Stimulated activated CD4-positive, alpha-beta T cell treated with anti-CD3 and anti-CD28 coated beads, TNF-alpha, amount 100 ng/mL, for 1 hour (primary cell): ENCODE data around the gene SQSTM1.

Source experiments
- DNase-seq, 3 donors: peaks; one replicate each; pipeline ENCODE4 v3.0.0-alpha.2; 2020; ENCODE audit warnings: low read depth in 3 of 3, low spot score in 1 of 3

Gene SQSTM1

DNA sequence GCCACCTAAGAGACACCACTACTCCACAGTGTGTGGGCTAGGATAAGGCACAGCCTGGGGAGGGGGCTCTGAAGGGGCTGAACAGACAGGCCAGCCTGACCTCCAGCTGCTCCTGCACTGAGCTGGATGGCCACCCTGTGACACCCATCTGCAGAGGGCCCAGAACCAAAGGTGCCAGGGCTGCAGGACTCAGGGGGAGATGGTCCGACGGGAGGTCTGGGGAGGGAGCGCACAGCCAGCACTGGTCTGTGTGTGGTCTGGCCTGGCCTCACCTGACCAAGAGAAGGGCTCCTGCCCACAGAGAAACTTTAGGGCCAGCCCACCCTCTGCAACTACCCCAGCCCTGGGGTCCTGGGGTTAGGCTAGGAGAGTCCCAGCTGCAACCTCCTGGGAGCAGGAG, 26.1 kb upstream of the SQSTM1 start:
- no peak for DNase-seq

DNA sequence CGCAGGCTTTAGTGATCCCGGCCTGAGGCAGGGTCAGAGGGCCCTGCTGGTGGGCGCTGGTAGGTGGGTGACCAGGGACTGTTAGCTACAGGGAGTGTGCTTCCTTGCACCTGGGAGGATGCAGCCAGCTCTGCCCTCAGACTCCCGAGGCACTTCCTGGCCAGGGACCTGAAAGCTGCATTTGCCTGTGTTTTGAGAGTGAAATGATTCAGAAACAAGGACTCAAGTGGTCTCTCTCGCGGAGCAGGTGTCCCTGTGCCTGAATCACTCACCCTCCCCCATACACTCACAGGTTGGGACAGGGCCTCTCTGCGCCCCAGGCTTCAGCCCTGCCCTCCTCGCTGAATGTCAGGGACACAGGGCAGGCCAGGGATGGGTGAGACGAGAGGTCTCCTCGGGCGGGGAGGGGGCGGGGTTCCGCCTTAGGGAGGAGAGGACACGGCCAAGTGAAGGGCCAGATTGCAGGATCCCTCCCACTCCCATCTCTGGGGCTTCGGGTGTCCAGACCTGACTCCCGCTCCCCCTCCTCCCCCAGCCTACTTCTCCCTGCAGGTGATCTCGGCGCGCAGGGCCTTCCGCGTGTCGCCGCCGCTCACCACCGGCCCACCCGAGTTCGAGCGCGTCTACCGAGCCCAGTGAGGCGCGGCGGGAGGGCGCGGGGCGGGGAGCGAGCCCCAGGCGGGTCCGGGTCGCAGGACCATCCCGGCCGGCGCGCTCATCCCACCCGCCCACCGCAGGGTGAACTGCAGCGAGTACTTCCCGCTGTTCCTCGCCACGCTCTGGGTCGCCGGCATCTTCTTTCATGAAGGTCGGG, 25.4 kb upstream of the SQSTM1 start:
- DNase-seq = no peak

DNA sequence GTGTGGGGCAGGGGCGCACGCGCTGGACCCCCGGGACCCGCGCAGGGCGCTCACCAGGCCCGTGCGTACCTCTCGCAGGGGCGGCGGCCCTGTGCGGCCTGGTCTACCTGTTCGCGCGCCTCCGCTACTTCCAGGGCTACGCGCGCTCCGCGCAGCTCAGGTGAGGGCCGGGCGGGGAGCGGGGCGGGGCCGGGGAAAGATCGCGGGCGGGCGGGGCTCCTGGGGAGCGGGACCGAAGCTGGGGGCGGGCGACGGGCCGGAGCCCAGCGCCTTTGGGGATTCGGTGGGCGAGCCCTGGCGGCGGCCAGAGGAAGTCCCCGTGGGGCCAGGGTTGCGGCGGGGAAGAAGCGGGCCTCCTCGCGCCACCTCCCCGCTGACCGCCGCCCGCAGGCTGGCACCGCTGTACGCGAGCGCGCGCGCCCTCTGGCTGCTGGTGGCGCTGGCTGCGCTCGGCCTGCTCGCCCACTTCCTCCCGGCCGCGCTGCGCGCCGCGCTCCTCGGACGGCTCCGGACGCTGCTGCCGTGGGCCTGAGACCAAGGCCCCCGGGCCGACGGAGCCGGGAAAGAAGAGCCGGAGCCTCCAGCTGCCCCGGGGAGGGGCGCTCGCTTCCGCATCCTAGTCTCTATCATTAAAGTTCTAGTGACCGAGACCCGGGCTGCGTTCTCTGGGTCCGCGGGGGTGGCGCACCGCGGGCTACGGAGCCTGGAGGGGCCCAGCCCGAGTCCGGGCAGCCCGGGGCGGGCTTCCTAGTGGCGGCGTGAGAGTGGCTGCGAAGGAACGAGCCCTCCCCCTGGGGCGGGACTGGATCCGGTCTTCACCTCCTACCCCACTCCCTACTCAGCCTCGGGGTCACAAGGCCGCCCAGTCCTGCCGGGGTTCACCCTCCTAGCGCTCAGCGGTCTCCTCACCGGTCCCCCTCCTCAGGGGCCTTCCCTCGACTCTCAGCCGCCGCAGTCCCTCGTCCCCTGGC, 24.6 kb upstream of the SQSTM1 start:
- DNase-seq = peak; percentile 31 to 51 (median 36)

DNA sequence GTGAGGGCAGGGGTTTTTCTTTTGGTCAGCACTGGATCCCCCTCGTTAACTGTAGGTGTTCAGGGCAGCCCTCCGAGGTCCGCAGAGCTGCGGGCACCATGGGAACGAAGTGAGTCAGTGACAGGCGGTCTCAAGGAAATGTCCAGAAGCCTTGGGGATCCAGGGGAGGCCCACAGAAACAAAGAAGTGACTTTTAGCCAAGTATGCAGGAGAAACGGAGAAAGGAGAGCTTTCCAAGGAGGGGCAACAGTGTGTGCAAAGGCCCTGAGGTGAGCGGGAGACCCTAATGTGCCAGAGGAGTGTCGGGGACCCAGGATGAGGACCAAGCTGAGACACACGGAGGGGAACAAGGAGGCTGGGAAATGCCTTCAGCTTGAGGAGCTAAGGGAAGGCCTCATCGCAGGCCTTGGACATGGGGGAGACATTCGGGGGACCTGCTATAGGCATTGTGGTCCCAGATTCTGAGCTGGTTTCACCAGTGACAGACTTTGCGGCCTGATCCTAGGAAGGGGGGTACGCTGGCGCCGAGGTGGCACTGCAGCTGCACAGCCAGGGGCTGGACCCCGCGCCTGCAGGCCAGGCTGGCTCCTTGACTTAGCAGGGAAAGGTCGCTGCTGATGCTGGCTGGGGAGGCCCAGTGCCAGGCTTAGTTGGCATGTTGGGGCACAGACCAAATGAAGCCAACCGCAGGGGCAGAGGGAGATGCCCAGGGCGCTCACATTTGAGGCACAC, 23.7 kb upstream of the SQSTM1 start:
- DNase-seq = no peak

DNA sequence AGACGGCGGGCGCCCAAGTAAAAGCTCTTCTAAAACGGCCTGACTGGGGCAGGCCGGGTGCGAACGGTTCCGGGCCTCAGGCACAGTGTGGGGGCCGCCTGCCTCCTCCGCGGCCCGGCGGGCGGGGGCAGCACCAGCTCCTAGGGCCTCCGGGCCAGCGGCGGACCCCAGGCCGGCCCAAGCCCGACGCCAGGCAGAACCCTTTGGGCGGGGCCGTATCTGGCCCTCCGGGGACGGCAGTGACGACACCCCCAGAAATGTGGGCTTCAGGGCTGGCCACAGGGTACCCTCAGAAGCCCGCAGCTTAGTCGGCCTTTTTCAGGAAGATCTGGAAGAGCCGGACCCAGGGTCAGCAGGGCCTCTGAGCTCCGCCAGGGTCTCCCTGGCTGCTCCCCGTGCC, 23.0 kb upstream of the SQSTM1 start:
- DNase-seq = no peak

DNA sequence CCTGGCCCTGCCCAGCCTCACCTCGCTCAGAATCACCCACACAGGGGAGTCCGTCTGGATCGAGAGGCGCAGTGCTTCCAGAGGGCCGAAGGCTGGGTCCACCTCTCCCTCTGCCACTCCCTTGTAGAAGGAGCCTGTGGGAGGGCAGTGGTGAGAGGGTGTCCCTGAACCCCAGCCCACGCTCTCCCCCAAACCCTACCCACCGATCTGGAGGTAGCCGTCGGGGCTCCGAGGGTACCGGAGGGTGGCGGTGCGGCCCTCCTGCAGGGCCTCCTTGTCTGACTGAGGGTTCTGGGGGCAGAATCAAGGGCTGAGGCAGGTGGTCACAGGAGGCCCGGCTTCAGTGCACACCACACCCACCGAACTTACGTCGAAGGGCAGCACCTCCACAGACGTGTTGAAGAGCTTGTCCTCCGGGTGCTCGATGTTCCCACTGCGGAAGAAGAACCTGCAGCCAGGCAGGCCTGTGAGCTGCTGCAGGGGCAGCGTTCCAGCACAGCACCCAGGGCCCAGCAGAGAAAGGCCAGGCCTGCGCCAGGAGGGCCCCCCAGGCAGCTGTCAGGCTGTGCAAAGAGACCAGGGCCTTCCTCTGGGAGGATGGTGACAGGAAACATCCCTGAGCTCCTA, 22.4 kb upstream of the SQSTM1 start:
- DNase-seq = no peak

DNA sequence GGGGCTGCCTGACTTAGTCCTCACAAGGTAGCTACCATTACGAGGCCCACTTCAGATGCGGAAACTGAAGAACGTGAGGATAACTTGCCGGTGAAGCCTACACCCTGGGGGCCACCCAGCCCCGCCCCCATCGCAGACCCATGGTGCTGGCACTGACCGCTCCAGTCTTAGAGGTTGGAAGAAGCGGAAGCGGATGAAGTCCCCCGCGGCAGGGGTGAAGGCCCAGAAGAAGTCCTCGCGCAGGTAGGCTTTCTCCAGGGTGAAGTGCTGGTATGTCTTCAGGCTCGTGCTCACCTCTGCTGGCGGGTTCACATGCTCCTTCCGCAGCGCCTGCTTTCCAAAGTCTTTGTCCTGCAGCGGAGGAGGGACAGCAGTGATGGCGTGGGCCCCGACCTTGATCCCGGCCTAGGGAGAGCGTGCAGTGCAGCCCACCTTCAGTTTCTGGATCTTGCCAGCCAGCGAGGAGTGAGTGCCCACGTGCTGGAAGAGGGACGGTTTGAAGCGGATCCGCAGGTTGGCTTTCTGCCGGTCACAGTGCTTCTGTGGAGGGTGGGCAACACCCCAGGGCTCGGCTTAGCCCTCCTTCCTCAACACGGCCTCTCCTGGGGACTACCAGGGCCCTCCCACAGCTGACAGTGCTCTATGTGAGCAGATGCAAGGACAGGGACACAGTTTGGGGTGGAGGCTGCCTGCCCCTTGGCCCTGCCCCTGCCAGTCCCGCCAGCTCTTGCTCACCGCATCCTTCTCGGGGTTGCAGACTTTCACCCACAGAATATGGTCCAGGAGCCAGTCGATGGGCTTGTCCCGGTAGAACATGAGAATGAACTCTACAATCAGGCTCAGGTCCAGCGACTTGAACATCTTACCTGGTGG, 21.7 kb upstream of the SQSTM1 start:
- DNase-seq = no peak

DNA sequence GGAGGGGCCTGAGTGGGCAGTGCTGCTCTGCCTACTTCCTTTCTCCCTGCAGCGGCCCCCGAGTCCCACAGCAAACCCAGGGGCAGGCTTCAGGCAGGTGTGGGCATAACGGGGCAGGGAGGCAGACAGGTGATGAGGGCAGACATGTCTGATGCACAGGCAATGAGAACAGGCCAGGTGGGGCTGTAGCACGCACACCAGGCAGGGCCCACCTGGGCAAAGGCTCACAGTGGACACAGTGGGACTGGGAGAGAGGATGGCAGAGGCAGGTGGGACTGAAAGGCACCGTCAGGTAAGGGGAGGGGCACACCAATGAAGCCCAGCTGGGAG, 21.1 kb upstream of the SQSTM1 start:
- no peak for DNase-seq

DNA sequence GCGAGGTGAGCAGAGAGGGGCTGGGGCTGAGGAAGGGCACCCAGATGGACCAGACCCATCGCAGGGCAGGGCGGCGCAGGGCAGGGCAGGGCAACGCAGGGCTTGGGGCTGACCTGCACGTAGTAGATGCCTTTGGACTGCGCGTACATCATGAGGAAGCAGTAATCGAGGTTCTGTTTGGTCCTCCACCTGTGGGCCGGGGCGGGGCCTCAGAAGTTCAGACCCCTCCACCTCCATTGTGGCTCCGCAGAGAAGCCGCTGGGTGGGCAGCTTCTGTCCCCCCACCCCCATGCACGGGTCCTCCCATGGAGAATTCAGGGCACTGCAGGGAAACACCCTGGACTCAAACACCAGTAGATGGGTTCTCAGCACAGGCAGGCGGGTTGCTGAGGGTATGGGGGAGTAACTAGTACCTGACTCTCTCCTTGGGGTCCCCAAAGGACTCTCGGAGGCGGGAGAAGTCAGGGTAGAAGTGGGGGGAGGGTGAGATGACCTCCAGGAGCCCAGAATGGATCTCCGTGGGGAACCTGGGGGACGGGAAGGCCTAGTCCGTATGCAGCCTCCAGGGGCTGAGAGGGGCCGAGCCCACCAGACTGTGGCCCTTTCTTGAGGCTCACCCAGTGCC, 20.5 kb upstream of the SQSTM1 start:
- no peak for DNase-seq

DNA sequence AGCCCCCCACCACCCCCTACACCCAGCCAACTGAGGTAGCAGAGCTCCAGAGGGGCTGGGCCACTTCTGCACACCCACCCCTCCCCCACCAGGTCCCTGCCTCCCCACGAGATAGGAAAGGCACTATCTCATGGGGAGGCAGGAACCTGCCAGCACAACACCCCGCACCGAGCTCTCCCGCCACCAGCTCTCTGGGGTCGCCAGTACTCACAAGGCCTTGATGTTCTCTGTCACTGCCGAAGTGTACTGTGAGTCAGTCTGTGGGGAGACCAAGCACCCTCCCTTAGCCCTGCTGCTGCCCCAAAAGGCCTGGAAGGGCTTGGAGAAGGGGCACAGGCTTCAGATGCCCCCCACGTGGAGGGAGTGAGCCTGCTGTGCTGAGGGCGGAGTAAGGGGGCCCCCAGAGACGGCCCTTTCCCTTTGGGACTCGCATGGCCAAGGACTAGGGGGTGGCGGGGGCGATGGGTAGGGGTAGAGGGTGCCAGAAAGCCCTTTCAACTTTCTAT, 20.0 kb upstream of the SQSTM1 start:
- no peak for DNase-seq

DNA sequence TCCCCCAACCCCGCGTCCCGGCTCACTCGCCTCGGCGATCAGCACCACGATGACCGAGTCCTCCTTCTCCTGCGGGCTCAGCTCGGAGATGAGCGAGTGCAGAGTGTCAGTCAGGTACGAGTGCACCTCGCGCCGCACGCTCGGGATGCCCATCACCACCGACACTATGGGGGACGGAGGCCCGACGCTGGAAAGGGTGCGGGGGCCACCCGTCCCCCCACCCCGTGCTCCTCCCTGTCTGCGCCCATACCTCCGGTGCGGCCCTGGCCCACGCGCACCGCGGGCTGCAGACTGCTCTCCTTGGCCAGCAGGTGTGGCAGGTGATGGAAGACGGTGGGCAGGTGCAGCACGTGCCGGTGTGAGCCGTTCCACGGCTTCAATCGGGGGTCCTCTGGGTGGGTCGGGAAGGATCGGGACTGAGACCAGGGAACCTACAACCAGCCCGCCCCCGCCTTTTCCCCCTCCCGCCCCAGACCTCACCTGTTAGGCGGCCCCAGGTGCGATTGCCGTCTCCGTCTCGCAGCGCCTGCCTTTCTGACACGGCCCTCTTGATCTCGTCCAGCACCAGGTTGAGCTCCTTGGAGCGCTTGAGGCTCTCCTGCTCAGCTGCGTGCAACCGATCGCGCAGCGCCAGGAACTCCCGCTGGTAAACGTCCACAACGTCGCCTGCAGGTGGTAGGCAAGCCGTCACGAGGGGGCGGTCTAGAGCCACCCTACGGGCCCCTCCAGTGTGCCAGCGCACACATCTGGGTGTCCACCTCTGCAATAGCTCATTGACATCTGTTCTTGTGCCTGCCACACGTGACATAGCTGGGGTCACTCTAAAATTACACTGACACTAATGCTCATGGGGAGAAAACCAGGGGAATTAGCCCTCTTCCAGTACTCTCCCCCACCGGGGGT, 19.1 kb upstream of the SQSTM1 start:
- peak; percentile 63 to 84 (median 67) for DNase-seq

DNA sequence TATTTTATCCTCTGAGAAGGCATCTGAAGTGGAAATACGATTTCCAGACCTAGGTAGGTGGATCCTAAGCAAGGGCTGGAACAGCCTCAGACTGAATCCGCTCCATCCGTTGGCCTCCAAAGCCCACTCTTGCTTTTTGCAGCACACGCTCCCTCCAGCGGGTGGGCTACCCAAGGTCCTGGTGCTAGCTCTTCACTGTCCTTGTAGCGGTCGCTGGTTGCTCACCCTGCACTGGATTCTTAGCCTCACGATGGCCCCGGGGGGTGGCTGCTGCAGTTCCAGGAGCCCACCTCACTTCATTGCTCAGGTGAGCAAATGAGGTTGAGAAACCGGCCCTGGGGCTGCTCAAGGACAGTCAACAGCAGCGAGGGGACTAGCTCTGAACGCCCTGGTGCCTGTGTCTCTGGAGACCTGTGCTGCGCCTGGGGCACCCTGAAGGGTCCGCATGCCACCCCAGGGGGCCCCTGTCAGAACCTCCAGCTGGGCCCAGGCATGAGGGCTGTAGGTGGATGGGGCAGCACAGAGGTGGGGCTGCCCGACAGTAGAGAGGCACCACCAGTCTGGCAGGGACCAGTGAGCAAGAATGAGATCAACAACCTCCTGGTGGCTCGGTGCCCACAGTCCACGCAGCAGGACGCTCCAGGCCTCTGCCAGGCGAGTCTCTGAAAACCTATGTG, 18.4 kb upstream of the SQSTM1 start:
- no peak for DNase-seq

DNA sequence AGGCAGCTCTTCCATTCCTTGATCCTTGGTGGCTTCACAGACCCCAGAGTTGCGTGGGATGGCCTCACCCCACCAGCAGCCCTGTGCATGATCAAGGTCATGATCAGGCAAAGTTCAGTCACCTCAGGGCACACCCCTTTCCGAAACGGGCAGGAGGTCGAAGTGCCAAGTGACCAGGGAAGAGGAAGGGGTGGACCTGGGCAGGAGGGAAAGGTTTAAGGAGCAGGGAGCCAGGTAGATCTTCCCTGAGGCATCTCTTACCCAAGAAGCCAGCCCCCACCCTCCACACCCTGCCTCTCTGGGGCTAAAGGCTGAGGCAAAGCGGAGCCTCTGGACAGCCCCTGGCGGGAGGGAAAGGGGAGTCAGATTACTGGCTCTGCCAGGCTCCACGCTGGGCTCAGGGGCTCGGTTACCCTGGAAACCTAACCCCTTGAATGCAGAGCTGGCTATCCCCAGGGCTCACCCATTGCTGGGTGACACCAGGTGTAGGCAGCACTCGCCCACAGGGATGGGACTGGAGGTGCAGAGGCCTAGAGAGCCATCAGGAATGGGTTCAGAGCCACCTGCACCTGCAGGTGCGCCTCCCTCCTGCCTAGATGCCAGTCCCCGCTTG, 17.6 kb upstream of the SQSTM1 start:
- no peak for DNase-seq

DNA sequence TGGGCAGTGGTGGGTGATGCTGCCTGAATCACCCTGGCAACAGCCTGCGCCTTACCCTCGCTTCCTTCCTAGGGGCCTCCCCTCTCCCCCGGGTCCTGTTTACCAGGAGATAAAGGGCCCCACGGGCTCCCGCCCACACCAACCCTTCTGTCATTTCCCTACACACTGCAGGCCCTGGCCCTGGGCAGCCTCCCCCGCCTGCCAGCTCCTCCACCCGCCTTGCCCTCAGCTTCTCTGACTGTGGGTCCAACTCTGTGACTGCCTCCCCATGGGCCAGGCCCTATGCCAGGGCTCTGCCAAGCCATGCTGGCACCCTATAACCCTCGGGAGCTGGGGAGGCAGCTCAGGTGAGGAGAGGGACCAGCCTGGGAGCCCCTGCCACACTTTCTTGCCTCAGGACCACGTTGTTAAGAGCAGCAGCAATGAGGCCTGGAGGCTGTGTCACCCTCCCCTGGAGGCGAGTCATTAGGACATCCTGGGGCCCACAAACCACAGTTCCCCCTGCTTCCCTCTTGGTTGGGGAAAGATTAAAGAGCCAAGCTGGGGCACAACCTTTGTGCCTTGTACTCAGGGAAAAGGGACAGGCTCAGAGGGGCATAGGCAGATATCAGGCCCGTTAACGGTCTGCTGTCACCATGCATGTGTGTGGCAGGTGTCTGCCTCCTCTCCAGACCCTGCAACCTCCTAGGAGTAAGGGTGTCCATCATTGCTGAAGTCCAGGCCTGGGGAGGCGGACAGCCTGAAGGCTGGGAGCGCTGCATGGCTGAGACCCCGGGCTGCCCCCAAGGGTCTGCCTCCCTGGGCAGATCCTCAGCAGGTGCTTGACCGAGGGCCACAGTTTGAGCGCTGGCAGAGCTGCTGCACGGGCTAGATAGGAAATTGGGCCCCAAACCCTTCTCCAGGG, 16.8 kb upstream of the SQSTM1 start:
- no peak for DNase-seq

DNA sequence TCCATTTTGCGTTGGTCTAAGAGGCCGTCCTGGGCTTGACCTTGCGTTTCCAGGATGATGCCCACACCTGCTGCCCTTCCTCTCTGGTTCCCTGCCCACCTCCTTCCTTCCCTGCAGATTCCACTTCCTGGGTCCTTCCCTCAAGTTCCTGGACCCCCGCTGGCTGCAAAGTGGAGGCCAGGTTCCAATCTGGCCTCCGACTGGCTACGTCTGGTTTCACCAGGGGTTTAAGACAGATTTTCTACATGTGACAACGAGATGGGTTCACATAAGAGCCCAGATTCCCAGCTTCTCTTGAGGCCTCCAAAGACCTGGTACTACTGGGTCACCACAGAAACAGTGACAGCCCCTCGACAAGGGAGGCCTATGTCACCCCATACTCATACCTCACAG, 16.2 kb upstream of the SQSTM1 start:
- DNase-seq = no peak

DNA sequence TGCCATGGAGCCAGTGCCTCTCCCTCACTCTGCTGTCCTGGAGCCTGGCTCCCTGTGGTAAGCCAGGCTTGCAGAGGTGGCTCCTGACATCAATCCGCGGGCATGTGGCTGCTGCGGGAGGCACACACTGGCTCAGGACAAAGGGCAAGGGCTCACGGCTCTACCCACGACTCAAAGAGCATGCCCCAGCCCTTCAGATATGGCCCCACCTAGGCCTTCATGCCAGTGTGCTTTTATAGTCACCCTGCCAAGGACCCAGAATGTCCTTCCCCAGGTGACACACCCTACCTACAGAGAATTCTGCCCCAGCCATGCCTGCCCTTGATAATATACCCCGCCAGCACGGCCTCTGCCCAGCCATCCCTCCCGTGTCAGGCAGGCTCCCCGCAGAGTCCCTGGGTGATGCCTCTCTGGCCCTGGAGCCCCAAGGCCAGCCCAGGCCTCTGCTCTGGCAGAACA, 15.6 kb upstream of the SQSTM1 start:
- DNase-seq = no peak
